Caco-2 (cell line): ENCODE data around the gene DGKB. TPM values are rescaled to one million over a fixed set of nuclear protein-coding genes. Genes with fewer than 3 reads are reported as not detected.

ENCODE experiments used
- BruUV-seq: library from RNA; stranded (reverse); fragments of 400-500 nt; replicated peaks from 2 replicates; lab custom pipeline; 2021; lab: Mats Ljungman, UMichigan
- CTCF ChIA-PET: fragments of 300-600 bp; sonication (Branson Sonifier 250); formaldehyde crosslinking; loops from one replicate; lab custom pipeline; 2022; ENCODE audit warnings: antibody characterized with exemption; lab: Charles Lee
- POLR2A ChIA-PET: fragments of 300-600 bp; sonication (Branson Sonifier 250); formaldehyde crosslinking; loops from one replicate; lab custom pipeline; 2022; ENCODE audit warnings: antibody characterized with exemption; lab: Charles Lee
- DNase-seq, 2 experiments: peaks; one replicate each; pipeline versions ENCODE4 v3.0.0 to v3.0.0-alpha.2; 2020 to 2022
- H3K27me3 ChIP-seq: replicated peaks from 2 replicates; pipeline ENCODE4 v1.6.0; 2011; ENCODE audit warnings: low read length; ENCODE audit not compliant: control insufficient read depth, insufficient read depth
- H3K36me3 ChIP-seq: 2 replicates; pipeline ENCODE4 v1.5.1; 2011; ENCODE audit warnings: low read length; ENCODE audit not compliant: control insufficient read depth, insufficient read depth
- H3K4me1 ChIP-seq: fragments of 250-450 bp; sonication (Bioruptor Pico); 2 replicates; pipeline ENCODE4 v1.5.1; 2020; ENCODE audit warnings: mild to moderate bottlenecking
- H3K4me3 ChIP-seq: 2 replicates; pipeline ENCODE4 v1.5.1; 2011; ENCODE audit warnings: low read depth, mild to moderate bottlenecking, control low read depth, low read length
- H3K9me3 ChIP-seq: fragments of 250-450 bp; sonication (Bioruptor Pico); 2 replicates; pipeline ENCODE4 v1.5.1; 2020; ENCODE audit warnings: mild to moderate bottlenecking, moderate library complexity
- H3K27ac Mint-ChIP-seq: one replicate; pipeline ENCODE4 v1.8.0; 2022; ENCODE audit warnings: mixed read lengths; ENCODE audit not compliant: unreplicated experiment
- H3K27me3 Mint-ChIP-seq: one replicate; pipeline ENCODE4 v1.8.0; 2022; ENCODE audit warnings: mixed read lengths; ENCODE audit not compliant: insufficient read depth, unreplicated experiment
- H3K36me3 Mint-ChIP-seq: one replicate; pipeline ENCODE4 v1.8.0; 2022; ENCODE audit warnings: mild to moderate bottlenecking, mixed read lengths; ENCODE audit not compliant: insufficient read depth, unreplicated experiment
- H3K4me1 Mint-ChIP-seq: one replicate; pipeline ENCODE4 v1.8.0; 2022; ENCODE audit warnings: low read depth, mixed read lengths; ENCODE audit not compliant: unreplicated experiment
- H3K4me3 Mint-ChIP-seq: one replicate; pipeline ENCODE4 v1.8.0; 2022; ENCODE audit warnings: mild to moderate bottlenecking, moderate library complexity, mixed read lengths; ENCODE audit not compliant: unreplicated experiment
- H3K9me3 Mint-ChIP-seq: one replicate; pipeline ENCODE4 v1.8.0; 2022; ENCODE audit warnings: mixed read lengths; ENCODE audit not compliant: unreplicated experiment
- intact Hi-C: fragments of 100-400 bp; cut with micrococcal nuclease; formaldehyde crosslinking; loops from one replicate; pipeline ENCODE4 v1.10.0; 2022; ENCODE audit not compliant: unreplicated experiment
- total RNA-seq: library from RNA; stranded (reverse); gene quantifications from 2 replicates; pipeline ENCODE4 v1.2.3, GENCODE V29; 2022
- TF ChIP-seq, protein P1 (sequence below), 2 experiments: fragments of 200-600 bp in 1 of 2; IDR thresholded peaks; 1 replicate in 1 of 2; 2 replicates in 1 of 2; pipeline versions ENCODE4 v1.5.1 to v1.8.0; 2011 to 2022; ENCODE audit warnings: antibody characterized with exemption in 1 of 2, control low read depth in 1 of 2, inconsistent platforms in 1 of 2, low read depth in 1 of 2, low read length in 1 of 2, mild to moderate bottlenecking in 1 of 2, moderate library complexity in 1 of 2; ENCODE audit not compliant: insufficient read depth in 1 of 2, severe bottlenecking in 1 of 2, unreplicated experiment in 1 of 2

Gene DGKB
- total RNA-seq, 1 experiment from 2014 or later, result 0.39 TPM

DNA sequence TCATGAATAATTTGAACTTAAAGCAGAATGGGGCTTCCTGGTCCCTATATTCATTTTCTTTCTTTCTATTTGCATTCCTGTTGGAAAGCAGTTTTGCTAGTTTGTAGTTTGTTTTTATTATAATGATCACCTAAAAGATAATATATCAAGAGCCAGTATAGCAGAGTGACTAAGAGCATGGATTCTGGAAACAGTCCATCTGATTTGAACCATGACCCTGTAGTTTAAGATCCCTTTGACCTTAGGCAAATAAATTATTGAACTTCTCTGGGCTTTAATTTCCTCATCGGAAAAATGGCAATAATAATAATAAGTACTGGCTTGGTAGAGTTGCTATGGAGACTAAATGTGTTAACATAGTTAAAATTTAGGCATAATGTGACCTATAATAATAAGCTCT is 76.1 kb downstream of the DGKB start:
- intact Hi-C loops, result no loop called here

DNA sequence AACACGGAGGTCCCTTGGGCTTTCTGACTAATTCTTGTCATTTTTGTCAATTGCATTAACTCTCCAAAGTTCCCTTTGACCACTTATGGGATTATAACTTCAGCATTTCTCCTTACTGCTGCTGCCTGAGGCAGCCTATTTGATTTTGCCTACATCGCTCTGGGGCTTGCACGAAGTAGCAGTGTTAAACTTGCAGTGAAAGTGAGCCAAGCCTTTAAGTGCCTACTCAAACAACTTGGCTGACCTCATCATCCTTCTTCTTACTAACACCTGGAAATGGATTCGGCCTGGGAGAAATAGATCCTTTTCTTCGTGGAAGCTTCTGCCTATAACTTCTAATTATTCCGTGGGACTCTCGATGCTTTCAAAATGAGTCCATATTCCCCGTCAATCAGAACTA is 76.6 kb downstream of the DGKB start:
- no peaks in the 10 kb centered on the region for H3K9me3 ChIP-seq
- Mint-ChIP-seq H3K4me1 (no peaks in the 10 kb centered on the region), H3K27me3 (no peaks in the 10 kb centered on the region), H3K9me3 (no peaks in the 10 kb centered on the region), H3K27ac (no peak overlapping the region), H3K36me3 (no peaks in the 10 kb centered on the region), H3K4me3 (no peak overlapping the region)
- ChIA-PET CTCF (no interaction called here), POLR2A (no interaction called here)
- H3K4me3 ChIP-seq, result no peak overlapping the region
- DNase-seq, result no peak
- H3K27me3 ChIP-seq, result no peaks in the 10 kb centered on the region
- BruUV-seq, result no TSS peak
- intact Hi-C loops, result no loop called here
- H3K4me1 ChIP-seq, result no peaks in the 10 kb centered on the region
- TF ChIP-seq, protein P1, sequence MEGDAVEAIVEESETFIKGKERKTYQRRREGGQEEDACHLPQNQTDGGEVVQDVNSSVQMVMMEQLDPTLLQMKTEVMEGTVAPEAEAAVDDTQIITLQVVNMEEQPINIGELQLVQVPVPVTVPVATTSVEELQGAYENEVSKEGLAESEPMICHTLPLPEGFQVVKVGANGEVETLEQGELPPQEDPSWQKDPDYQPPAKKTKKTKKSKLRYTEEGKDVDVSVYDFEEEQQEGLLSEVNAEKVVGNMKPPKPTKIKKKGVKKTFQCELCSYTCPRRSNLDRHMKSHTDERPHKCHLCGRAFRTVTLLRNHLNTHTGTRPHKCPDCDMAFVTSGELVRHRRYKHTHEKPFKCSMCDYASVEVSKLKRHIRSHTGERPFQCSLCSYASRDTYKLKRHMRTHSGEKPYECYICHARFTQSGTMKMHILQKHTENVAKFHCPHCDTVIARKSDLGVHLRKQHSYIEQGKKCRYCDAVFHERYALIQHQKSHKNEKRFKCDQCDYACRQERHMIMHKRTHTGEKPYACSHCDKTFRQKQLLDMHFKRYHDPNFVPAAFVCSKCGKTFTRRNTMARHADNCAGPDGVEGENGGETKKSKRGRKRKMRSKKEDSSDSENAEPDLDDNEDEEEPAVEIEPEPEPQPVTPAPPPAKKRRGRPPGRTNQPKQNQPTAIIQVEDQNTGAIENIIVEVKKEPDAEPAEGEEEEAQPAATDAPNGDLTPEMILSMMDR (IDR thresholded peaks at IDR 0.05; ENCODE audit: insufficient read depth in 1 of 2, low read depth in 1 of 2, low read length in 1 of 2, severe bottlenecking in 1 of 2, unreplicated experiment in 1 of 2), result no peak
- no peaks in the 10 kb centered on the region for H3K36me3 ChIP-seq

More for the DNA sequence above, 76.1 kb downstream of the DGKB start:
- Mint-ChIP-seq H3K9me3 (no peaks in the 10 kb centered on the region), H3K27ac (no peak overlapping the region), H3K27me3 (no peaks in the 10 kb centered on the region), H3K4me1 (no peaks in the 10 kb centered on the region), H3K36me3 (no peaks in the 10 kb centered on the region), H3K4me3 (no peak overlapping the region)
- H3K4me1 ChIP-seq, result no peaks in the 10 kb centered on the region
- no peaks in the 10 kb centered on the region for H3K9me3 ChIP-seq
- no peak overlapping the region for H3K4me3 ChIP-seq
- no peaks in the 10 kb centered on the region for H3K36me3 ChIP-seq
- CTCF ChIA-PET, result no interaction called here
- no peaks in the 10 kb centered on the region for H3K27me3 ChIP-seq
- POLR2A ChIA-PET, result no interaction called here
- BruUV-seq, result no TSS peak
- TF ChIP-seq, protein P1 (IDR thresholded peaks at IDR 0.05; ENCODE audit: insufficient read depth in 1 of 2, low read depth in 1 of 2, low read length in 1 of 2, severe bottlenecking in 1 of 2, unreplicated experiment in 1 of 2), result no peak
- no peak for DNase-seq

DNA sequence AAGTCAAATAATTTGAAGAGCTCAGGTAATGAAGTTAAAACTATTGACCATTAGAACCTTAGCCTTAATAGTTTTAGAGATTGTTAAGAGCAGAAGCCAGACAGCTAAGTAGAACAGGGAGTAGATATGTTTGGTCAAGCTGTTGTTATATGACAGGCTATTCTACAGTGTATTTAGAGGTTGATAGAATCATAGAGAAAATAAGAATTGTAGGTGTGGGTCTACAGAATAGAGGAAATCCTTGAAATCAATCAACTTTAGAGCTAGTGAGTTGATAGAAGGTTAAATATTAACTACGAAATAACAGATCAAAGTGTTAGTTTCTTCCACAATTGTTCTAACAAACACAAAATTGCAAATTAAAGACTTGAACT is 80.1 kb downstream of the DGKB start:
- POLR2A ChIA-PET, result no interaction called here
- intact Hi-C loops, result no loop called here

More for the DNA sequence above, 80.1 kb downstream of the DGKB start:
- H3K36me3 Mint-ChIP-seq, result no peaks in the 10 kb centered on the region
- no peak overlapping the region for H3K27ac Mint-ChIP-seq
- H3K9me3 Mint-ChIP-seq, result no peaks in the 10 kb centered on the region
- DNase-seq, result no peak
- no peaks in the 10 kb centered on the region for H3K9me3 ChIP-seq
- H3K4me1 ChIP-seq, result no peaks in the 10 kb centered on the region
- H3K27me3 Mint-ChIP-seq, result no peaks in the 10 kb centered on the region
- TF ChIP-seq, protein P1 (IDR thresholded peaks at IDR 0.05; ENCODE audit: insufficient read depth in 1 of 2, low read depth in 1 of 2, low read length in 1 of 2, severe bottlenecking in 1 of 2, unreplicated experiment in 1 of 2), result no peak
- CTCF ChIA-PET, result no interaction called here
- H3K27me3 ChIP-seq, result no peaks in the 10 kb centered on the region
- H3K4me3 Mint-ChIP-seq, result no peak overlapping the region
- H3K36me3 ChIP-seq, result no peaks in the 10 kb centered on the region
- BruUV-seq, result no TSS peak
- no peaks in the 10 kb centered on the region for H3K4me1 Mint-ChIP-seq
- no peak overlapping the region for H3K4me3 ChIP-seq
